GM23338 (cell line): ENCODE data around the gene LRRC8E. TPM values are rescaled to one million over a fixed set of nuclear protein-coding genes. Genes with fewer than 3 reads are reported as not detected.

Source experiments
- ETS1 ChIP-seq: IDR thresholded peaks from 2 replicates; pipeline ENCODE4 v1.6.1; 2016; ENCODE audit warnings: antibody characterized with exemption
- ZNF114 ChIP-seq: fragments of 250-450 bp; sonication (Bioruptor Pico); IDR thresholded peaks from 2 replicates; pipeline ENCODE4 v1.5.0; 2020; ENCODE audit warnings: mild to moderate bottlenecking, moderate library complexity
- ZNF462 ChIP-seq: fragments of 250-450 bp; sonication (Bioruptor Pico); IDR thresholded peaks from 2 replicates; pipeline ENCODE4 v1.5.0; 2020; ENCODE audit warnings: mild to moderate bottlenecking, moderate library complexity
- polyA plus RNA-seq: library from polyadenylated mRNA; unstranded; fragments of >200 nt; fragmentation: Nextera tagmentation; extraction: Ambion mirVana; gene quantifications from 2 replicates; pipeline ENCODE4 v1.2.1, GENCODE V29; 2016
- total RNA-seq: library from RNA; depleted of rRNA; stranded (reverse); fragments of >200 nt; shearing (Covaris generic); gene quantifications from 2 replicates; pipeline ENCODE4 v1.2.3, GENCODE V29; 2014
- TF ChIP-seq, protein P1 (sequence below): IDR thresholded peaks from one replicate; pipeline ENCODE4 v1.6.1; 2018; ENCODE audit warnings: antibody characterized with exemption; ENCODE audit not compliant: unreplicated experiment

Gene LRRC8E
- total and polyA plus RNA-seq, 2 experiments from 2014 or later: 0.29 to 4.8 TPM

DNA sequence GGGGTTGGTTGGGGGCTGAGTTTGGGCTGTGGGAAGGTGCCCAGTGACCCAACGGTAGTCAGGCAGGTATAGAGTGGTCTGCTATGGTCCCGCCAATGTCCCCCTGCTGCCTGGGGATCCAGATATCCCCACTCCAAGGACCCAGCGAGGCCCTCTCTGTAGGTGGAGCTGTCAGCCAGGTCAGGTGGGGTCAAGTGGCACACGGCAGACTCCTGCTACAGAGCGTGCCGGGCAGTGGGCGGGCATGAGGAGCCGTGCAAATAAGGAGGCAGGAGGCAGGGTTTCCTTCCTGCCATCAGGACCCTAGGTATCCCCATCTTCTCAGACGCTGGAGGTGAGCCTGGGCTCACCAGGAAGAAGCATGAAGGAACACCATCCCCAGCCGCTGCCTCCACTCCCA, 43.4 kb upstream of the LRRC8E start (continued):
- no peak for TF ChIP-seq ZNF462 (CRISPR knock-in tag)
- no peak for TF ChIP-seq ETS1
- TF ChIP-seq, protein P1, sequence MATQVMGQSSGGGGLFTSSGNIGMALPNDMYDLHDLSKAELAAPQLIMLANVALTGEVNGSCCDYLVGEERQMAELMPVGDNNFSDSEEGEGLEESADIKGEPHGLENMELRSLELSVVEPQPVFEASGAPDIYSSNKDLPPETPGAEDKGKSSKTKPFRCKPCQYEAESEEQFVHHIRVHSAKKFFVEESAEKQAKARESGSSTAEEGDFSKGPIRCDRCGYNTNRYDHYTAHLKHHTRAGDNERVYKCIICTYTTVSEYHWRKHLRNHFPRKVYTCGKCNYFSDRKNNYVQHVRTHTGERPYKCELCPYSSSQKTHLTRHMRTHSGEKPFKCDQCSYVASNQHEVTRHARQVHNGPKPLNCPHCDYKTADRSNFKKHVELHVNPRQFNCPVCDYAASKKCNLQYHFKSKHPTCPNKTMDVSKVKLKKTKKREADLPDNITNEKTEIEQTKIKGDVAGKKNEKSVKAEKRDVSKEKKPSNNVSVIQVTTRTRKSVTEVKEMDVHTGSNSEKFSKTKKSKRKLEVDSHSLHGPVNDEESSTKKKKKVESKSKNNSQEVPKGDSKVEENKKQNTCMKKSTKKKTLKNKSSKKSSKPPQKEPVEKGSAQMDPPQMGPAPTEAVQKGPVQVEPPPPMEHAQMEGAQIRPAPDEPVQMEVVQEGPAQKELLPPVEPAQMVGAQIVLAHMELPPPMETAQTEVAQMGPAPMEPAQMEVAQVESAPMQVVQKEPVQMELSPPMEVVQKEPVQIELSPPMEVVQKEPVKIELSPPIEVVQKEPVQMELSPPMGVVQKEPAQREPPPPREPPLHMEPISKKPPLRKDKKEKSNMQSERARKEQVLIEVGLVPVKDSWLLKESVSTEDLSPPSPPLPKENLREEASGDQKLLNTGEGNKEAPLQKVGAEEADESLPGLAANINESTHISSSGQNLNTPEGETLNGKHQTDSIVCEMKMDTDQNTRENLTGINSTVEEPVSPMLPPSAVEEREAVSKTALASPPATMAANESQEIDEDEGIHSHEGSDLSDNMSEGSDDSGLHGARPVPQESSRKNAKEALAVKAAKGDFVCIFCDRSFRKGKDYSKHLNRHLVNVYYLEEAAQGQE: no peak
- no peak for TF ChIP-seq ZNF114
